ENCODE measurements around the gene NR2C2. TPM values are rescaled to one million over a fixed set of nuclear protein-coding genes. Genes with fewer than 3 reads are reported as not detected.
A peak's percentile ranks its signal among the peaks of the same experiment; 100 is the strongest.

NR2C2 gene
- total RNA-seq, 2 donors from 2014 or later = 33.8 to 41.3 TPM

- no peaks in the 10 kb centered on the region for H3K27me3 ChIP-seq
- H3K36me3 ChIP-seq = no peaks in the 10 kb centered on the region
- no peaks in the 10 kb centered on the region for H3K9me3 ChIP-seq
- intact Hi-C loops (cut with DNase I) = loop anchor here (5.0 kb wide), 1 partner anchor 61 kb away; no protein-coding TSS in a partner anchor
- H3K4me3 ChIP-seq = no peak overlapping the region
- H3K27ac ChIP-seq = no peak overlapping the region
- no peak for TF ChIP-seq CTCF (IDR thresholded peaks at IDR 0.05)
- no peak overlapping the region for H3K9ac ChIP-seq (ENCODE audit: low read depth in 2 of 2, low read length in 2 of 2)
- H3K4me1 ChIP-seq = no peaks in the 10 kb centered on the region
- DNase-seq = no peak
Measured at GRCh38 chr3:14918356-14918860, 29.0 kb upstream of the NR2C2 start.

GRCh38 chr3:14920536-14920935 lies 26.8 kb upstream of the NR2C2 start:
- no peaks in the 10 kb centered on the region for H3K36me3 ChIP-seq

GRCh38 chr3:14921034-14921616 lies 26.3 kb upstream of the NR2C2 start:
- H3K4me3 ChIP-seq = no peak overlapping the region
- H3K36me3 ChIP-seq = no peaks in the 10 kb centered on the region
- H3K4me1 ChIP-seq = no peaks in the 10 kb centered on the region
- H3K27ac ChIP-seq = no peak overlapping the region
- no peak overlapping the region for H3K9ac ChIP-seq (ENCODE audit: low read depth in 2 of 2, low read length in 2 of 2)
- peak; percentile 87 for DNase-seq
- H3K27me3 ChIP-seq = no peaks in the 10 kb centered on the region
- no peaks in the 10 kb centered on the region for H3K9me3 ChIP-seq
- intact Hi-C loops (cut with DNase I) = loop anchor here (2.0 to 10.0 kb wide), 3 partner anchors 124 to 249 kb away; no protein-coding TSS in a partner anchor
- TF ChIP-seq CTCF (IDR thresholded peaks at IDR 0.05) = peak; percentile 100

More at GRCh38 chr3:14920536-14920935, 26.8 kb upstream of the NR2C2 start:
- no peak overlapping the region for H3K9ac ChIP-seq (ENCODE audit: low read depth in 2 of 2, low read length in 2 of 2)
- H3K27ac ChIP-seq = no peak overlapping the region
- no peaks in the 10 kb centered on the region for H3K27me3 ChIP-seq
- no peaks in the 10 kb centered on the region for H3K9me3 ChIP-seq
- no peak overlapping the region for H3K4me3 ChIP-seq
- no peak for TF ChIP-seq CTCF (IDR thresholded peaks at IDR 0.05)
- no peak for DNase-seq
- intact Hi-C loops (cut with DNase I) = loop anchor here (2.0 to 10.0 kb wide), 3 partner anchors 124 to 248 kb away; no protein-coding TSS in a partner anchor
- no peaks in the 10 kb centered on the region for H3K4me1 ChIP-seq

GRCh38 chr3:14921811-14922705 lies 25.3 kb upstream of the NR2C2 start:
- no peak overlapping the region for H3K4me3 ChIP-seq
- no peak for TF ChIP-seq CTCF (IDR thresholded peaks at IDR 0.05)
- no peak overlapping the region for H3K9ac ChIP-seq (ENCODE audit: low read depth in 2 of 2, low read length in 2 of 2)
- H3K27ac ChIP-seq = no peak overlapping the region
- intact Hi-C loops (cut with DNase I) = loop anchor here (2.0 to 10.0 kb wide), 3 partner anchors 123 to 250 kb away; no protein-coding TSS in a partner anchor
- no peaks in the 10 kb centered on the region for H3K36me3 ChIP-seq
- no peaks in the 10 kb centered on the region for H3K27me3 ChIP-seq
- DNase-seq = no peak
- no peaks in the 10 kb centered on the region for H3K9me3 ChIP-seq
- no peaks in the 10 kb centered on the region for H3K4me1 ChIP-seq

GRCh38 chr3:14922863-14923262 lies 24.5 kb upstream of the NR2C2 start:
- intact Hi-C loops (cut with DNase I) = loop anchor here (5.0 to 10.0 kb wide), 2 partner anchors 122 to 251 kb away; no protein-coding TSS in a partner anchor

More at GRCh38 chr3:14922863-14923262, 24.5 kb upstream of the NR2C2 start:
- Histone ChIP-seq H3K27me3 (no peaks in the 10 kb centered on the region), H3K9ac (ENCODE audit: low read depth in 2 of 2, low read length in 2 of 2) (no peak overlapping the region), H3K27ac (no peak overlapping the region), H3K9me3 (no peaks in the 10 kb centered on the region), H3K36me3 (no peaks in the 10 kb centered on the region), H3K4me1 (no peaks in the 10 kb centered on the region), H3K4me3 (no peak overlapping the region)
- DNase-seq = no peak
- TF ChIP-seq CTCF (IDR thresholded peaks at IDR 0.05) = no peak
